ENCODE measurements around the gene PHTF2.
"Not testable (repeated sequence)": the region's sequence is repeated elsewhere in the genome, so short reads cannot be mapped to it uniquely, and the experiment has no call there.

- TF ChIP-seq MYC (IDR thresholded peaks at IDR 0.05; ENCODE audit: low read depth, low read length); POLR2A (IDR thresholded peaks at IDR 0.05; ENCODE audit: extremely low read depth, insufficient read length): not testable (repeated sequence)
- TF ChIP-seq, protein P1, sequence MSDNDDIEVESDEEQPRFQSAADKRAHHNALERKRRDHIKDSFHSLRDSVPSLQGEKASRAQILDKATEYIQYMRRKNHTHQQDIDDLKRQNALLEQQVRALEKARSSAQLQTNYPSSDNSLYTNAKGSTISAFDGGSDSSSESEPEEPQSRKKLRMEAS (IDR thresholded peaks at IDR 0.05; ENCODE audit: low read depth, low read length), result not testable (repeated sequence)
Observed at GRCh38 chr7:77872256-77872655, 73.7 kb downstream of the PHTF2 start.

Measured in NB4 (cell line).